AG04450 (cell line): ENCODE results near the gene FSTL4. TPM values are rescaled to one million over a fixed set of nuclear protein-coding genes. Genes with fewer than 3 reads are reported as not detected.

Experiments used
- CTCF ChIA-PET: fragments of 300-600, 350-600 bp; formaldehyde crosslinking; extraction: SDS; loops from one replicate; lab custom pipeline; 2022; ENCODE audit warnings: antibody characterized with exemption, inconsistent platforms; lab: Charles Lee
- POLR2A ChIA-PET: fragments of 350-600 bp; formaldehyde crosslinking; extraction: SDS; loops from one replicate; lab custom pipeline; 2021; ENCODE audit warnings: antibody characterized with exemption, inconsistent platforms; lab: Yijun Ruan, JAX
- DNase-seq: peaks from one replicate; pipeline ENCODE4 v3.0.0-alpha.2; 2011; ENCODE audit warnings: low read depth, low spot score
- H3K27ac ChIP-seq: one replicate; pipeline ENCODE4 v1.5.1; 2012; ENCODE audit warnings: low read depth, low read length, control low read depth
- H3K27me3 ChIP-seq: one replicate; pipeline ENCODE4 v1.6.0; 2012; ENCODE audit warnings: low read length; ENCODE audit not compliant: control insufficient read depth, insufficient read depth
- H3K4me3 ChIP-seq: 2 replicates; pipeline ENCODE4 v1.5.1; 2011; ENCODE audit warnings: mild to moderate bottlenecking, low read depth, low read length, control low read depth
- H3K9me3 ChIP-seq: 2 replicates; pipeline ENCODE4 v1.5.1; 2012; ENCODE audit warnings: low read length; ENCODE audit not compliant: control insufficient read depth, insufficient read depth
- CTCF ChIP-seq: IDR thresholded peaks from 2 replicates; pipeline ENCODE4 v1.5.1; 2011; ENCODE audit warnings: low read depth, low read length, control low read depth, inconsistent platforms
- polyA plus RNA-seq: library from polyadenylated mRNA; depleted of rRNA; stranded (reverse); fragments of >200 nt; gene quantifications from 2 replicates; pipeline ENCODE4 v1.2.3, GENCODE V29; 2011

Gene FSTL4
- polyA plus RNA-seq, 1 experiment: 0.11 TPM

GRCh38 chr5:133244242-133244641 lies 368.1 kb downstream of the FSTL4 start:
- POLR2A ChIA-PET: interaction anchor here (0.7 to 1.2 kb wide), 2 partner anchors 39 to 686 kb away, joined by 4 read pairs; no protein-coding TSS in a partner anchor

GRCh38 chr5:133243196-133243595 lies 369.1 kb downstream of the FSTL4 start:
- POLR2A ChIA-PET: no interaction called here
- CTCF ChIA-PET: interaction anchor here (1.0 kb wide), 1 partner anchor 133 kb away, joined by 4 read pairs; no protein-coding TSS in a partner anchor
- no peaks in the 10 kb centered on the region for H3K27me3 ChIP-seq
- H3K4me3 ChIP-seq: no peak overlapping the region
- no peak for DNase-seq
- no peak overlapping the region for H3K27ac ChIP-seq
- peaks cover 8% of the 10 kb centered on the region for H3K9me3 ChIP-seq
- no peak for TF ChIP-seq CTCF

More at GRCh38 chr5:133244242-133244641, 368.1 kb downstream of the FSTL4 start:
- Histone ChIP-seq H3K27ac (peak overlapping the region; percentile 39), H3K27me3 (no peaks in the 10 kb centered on the region), H3K9me3 (peaks cover 8% of the 10 kb centered on the region), H3K4me3 (no peak overlapping the region)
- no peak for TF ChIP-seq CTCF
- CTCF ChIA-PET: interaction anchor here (0.6 to 5.4 kb wide), 2 partner anchors 87 to 133 kb away, joined by 3 to 68 read pairs; no protein-coding TSS in a partner anchor
- no peak for DNase-seq

- no peak overlapping the region for H3K27ac ChIP-seq
- no peak overlapping the region for H3K4me3 ChIP-seq
- H3K9me3 ChIP-seq: peaks cover 8% of the 10 kb centered on the region
- ChIA-PET CTCF (interaction anchor here (1.0 kb wide), 1 partner anchor 132 kb away, joined by 4 read pairs; no protein-coding TSS in a partner anchor), POLR2A (no interaction called here)
- no peak for DNase-seq
- no peak for TF ChIP-seq CTCF
- no peaks in the 10 kb centered on the region for H3K27me3 ChIP-seq
Observed at GRCh38 chr5:133242221-133242835, 370.0 kb downstream of the FSTL4 start.

GRCh38 chr5:133241179-133242092 lies 370.9 kb downstream of the FSTL4 start:
- TF ChIP-seq CTCF: no peak
- peaks cover 8% of the 10 kb centered on the region for H3K9me3 ChIP-seq
- no peak overlapping the region for H3K4me3 ChIP-seq
- H3K27me3 ChIP-seq: no peaks in the 10 kb centered on the region
- H3K27ac ChIP-seq: peak overlapping the region; percentile 75
- DNase-seq: no peak
- ChIA-PET CTCF (interaction anchor here (1.0 to 1.7 kb wide), 2 partner anchors 8 to 14 kb away, joined by 3 to 5 read pairs; no protein-coding TSS in a partner anchor), POLR2A (no interaction called here)
